GM12878 (cell line): ENCODE measurements around the gene IL19.

Experiments used
- EZH2 ChIP-seq: IDR thresholded peaks from 2 replicates; pipeline ENCODE4 v1.6.1; 2012; ENCODE audit warnings: low read depth, mild to moderate bottlenecking, control low read depth, inconsistent platforms, low read length, borderline replicate concordance; ENCODE audit not compliant: control insufficient read depth
- HSF1 ChIP-seq: fragments of 150-350 bp; IDR thresholded peaks from 2 replicates; pipeline ENCODE4 v1.6.1; 2014; ENCODE audit warnings: mild to moderate bottlenecking, low read depth, low read length
- SIN3A ChIP-seq: IDR thresholded peaks from 2 replicates; pipeline ENCODE4 v1.6.1; 2012; ENCODE audit warnings: low read depth, low read length, improper control_type of control experiment
- YY1 ChIP-seq: IDR thresholded peaks from 2 replicates; pipeline ENCODE4 v1.6.1; 2011; ENCODE audit warnings: low read depth, mild to moderate bottlenecking, low read length

GRCh38 chr1:206823727-206824126 is 53.2 kb downstream of the IL19 start:
- TF ChIP-seq HSF1, result no peak
- no peak for TF ChIP-seq YY1
- TF ChIP-seq EZH2, result no peak
- TF ChIP-seq SIN3A, result no peak
